HEK293 (cell line): ENCODE data around the gene FAM89B.
A peak's percentile ranks its signal among the peaks of the same experiment; 100 is the strongest.

Experiments
- ATF2 ChIP-seq: fragments of 450-650 bp; formaldehyde crosslinking; IDR thresholded peaks from 2 replicates; pipeline ENCODE4 v1.5.1; 2016; ENCODE audit warnings: missing biosample characterization, missing genetic modification characterization, low read depth
- BCL11B ChIP-seq: fragments of 450-650 bp; formaldehyde crosslinking; IDR thresholded peaks from 2 replicates; pipeline ENCODE4 v1.5.1; 2016; ENCODE audit warnings: low read depth, missing biosample characterization, missing genetic modification characterization
- CTCF ChIP-seq: fragments of 450-650 bp; formaldehyde crosslinking; IDR thresholded peaks from 2 replicates; pipeline ENCODE4 v1.5.1; 2016; ENCODE audit warnings: missing biosample characterization, missing genetic modification characterization
- KLF16 ChIP-seq: fragments of 450-650 bp; formaldehyde crosslinking; IDR thresholded peaks from 2 replicates; pipeline ENCODE4 v1.5.1; 2017; ENCODE audit warnings: missing biosample characterization, missing genetic modification characterization
- KLF8 ChIP-seq: fragments of 450-650 bp; formaldehyde crosslinking; IDR thresholded peaks from 2 replicates; pipeline ENCODE4 v1.5.1; 2016; ENCODE audit warnings: missing biosample characterization, missing genetic modification characterization
- KLF9 ChIP-seq: fragments of 450-650 bp; formaldehyde crosslinking; IDR thresholded peaks from 2 replicates; pipeline ENCODE4 v1.5.1; 2016; ENCODE audit warnings: missing biosample characterization, missing genetic modification characterization, low read depth
- PATZ1 ChIP-seq: fragments of 450-650 bp; formaldehyde crosslinking; IDR thresholded peaks from 2 replicates; pipeline ENCODE4 v1.5.1; 2016; ENCODE audit warnings: missing biosample characterization, missing genetic modification characterization
- PRDM10 ChIP-seq: fragments of 450-650 bp; formaldehyde crosslinking; IDR thresholded peaks from 2 replicates; pipeline ENCODE4 v1.5.1; 2016; ENCODE audit warnings: missing biosample characterization, missing genetic modification characterization
- ZBTB11 ChIP-seq: fragments of 450-650 bp; formaldehyde crosslinking; conservative IDR thresholded peaks from 2 replicates; pipeline ENCODE4 v1.5.1; 2016; ENCODE audit warnings: low read depth, missing biosample characterization, missing genetic modification characterization
- ZBTB17 ChIP-seq: fragments of 450-650 bp; formaldehyde crosslinking; IDR thresholded peaks from 2 replicates; pipeline ENCODE4 v1.5.1; 2016; ENCODE audit warnings: missing biosample characterization, missing genetic modification characterization
- ZBTB44 ChIP-seq: fragments of 450-650 bp; IDR thresholded peaks from 2 replicates; pipeline ENCODE4 v1.5.1; 2018; ENCODE audit warnings: missing biosample characterization, mild to moderate bottlenecking, missing genetic modification characterization
- ZBTB6 ChIP-seq: fragments of 450-650 bp; formaldehyde crosslinking; IDR thresholded peaks from 2 replicates; pipeline ENCODE4 v1.5.1; 2017; ENCODE audit warnings: missing biosample characterization, missing genetic modification characterization
- ZFHX2 ChIP-seq: fragments of 450-650 bp; formaldehyde crosslinking; conservative IDR thresholded peaks from 2 replicates; pipeline ENCODE4 v1.5.1; 2016; ENCODE audit warnings: missing biosample characterization, missing genetic modification characterization
- ZNF169 ChIP-seq: fragments of 450-650 bp; formaldehyde crosslinking; IDR thresholded peaks from 2 replicates; pipeline ENCODE4 v1.5.1; 2016; ENCODE audit warnings: missing biosample characterization, missing genetic modification characterization
- ZNF274 ChIP-seq, 2 experiments: fragments of 200-500 bp in 1 of 2; fragments of 450-650 bp in 1 of 2; sonication (Bioruptor generic) in 1 of 2; formaldehyde crosslinking in 1 of 2; IDR thresholded peaks; 2 replicates each; pipeline versions ENCODE4 v1.5.1 to v1.6.1; 2014 to 2016; ENCODE audit warnings: borderline replicate concordance in 1 of 2, inconsistent platforms in 1 of 2, low read length in 1 of 2, missing biosample characterization in 1 of 2, missing genetic modification characterization in 1 of 2
- ZNF335 ChIP-seq: fragments of 450-650 bp; formaldehyde crosslinking; conservative IDR thresholded peaks from 2 replicates; pipeline ENCODE4 v1.5.1; 2016; ENCODE audit warnings: missing biosample characterization, missing genetic modification characterization
- ZNF341 ChIP-seq: fragments of 450-650 bp; formaldehyde crosslinking; IDR thresholded peaks from 2 replicates; pipeline ENCODE4; 2016; ENCODE audit warnings: low read depth, missing biosample characterization, missing genetic modification characterization
- ZNF549 ChIP-seq: fragments of 450-650 bp; IDR thresholded peaks from 2 replicates; pipeline ENCODE4 v1.5.1; 2018; ENCODE audit warnings: missing biosample characterization, missing genetic modification characterization, mild to moderate bottlenecking, inconsistent platforms, moderate library complexity
- ZNF664 ChIP-seq: fragments of 450-650 bp; formaldehyde crosslinking; IDR thresholded peaks from 2 replicates; pipeline ENCODE4 v1.5.1; 2016; ENCODE audit warnings: missing biosample characterization, missing genetic modification characterization
- ZNF776 ChIP-seq: fragments of 450-650 bp; formaldehyde crosslinking; IDR thresholded peaks from 2 replicates; pipeline ENCODE4 v1.5.0; 2017; ENCODE audit warnings: missing biosample characterization, missing genetic modification characterization, borderline replicate concordance
- ZNF791 ChIP-seq: fragments of 450-650 bp; formaldehyde crosslinking; IDR thresholded peaks from 2 replicates; pipeline ENCODE4 v1.5.1; 2016; ENCODE audit warnings: missing biosample characterization, missing genetic modification characterization
- ZXDB ChIP-seq: fragments of 450-650 bp; formaldehyde crosslinking; IDR thresholded peaks from 2 replicates; pipeline ENCODE4 v1.5.1; 2016; ENCODE audit warnings: missing biosample characterization, missing genetic modification characterization

The FAM89B gene

GRCh38 chr11:65524741-65525545, 47.4 kb upstream of the FAM89B start, which contains the start of gene SCYL1 (continued):
- TF ChIP-seq CTCF (tag by site-specific recombination), result no peak
- no peak for TF ChIP-seq ZNF341
- TF ChIP-seq ATF2 (tag by site-specific recombination), result no peak
- TF ChIP-seq ZBTB17 (tag by site-specific recombination), result no peak
- peak; percentile 52 for TF ChIP-seq PRDM10 (tag by site-specific recombination)
- TF ChIP-seq ZNF791 (tag by site-specific recombination), result no peak
- no peak for TF ChIP-seq ZBTB6 (tag by site-specific recombination)
- TF ChIP-seq ZNF664 (tag by site-specific recombination), result no peak
- no peak for TF ChIP-seq ZBTB44
- peak; percentile 45; the same call in 1 of the 2 replicates for TF ChIP-seq ZNF335
- peak; percentile 75 for TF ChIP-seq ZXDB (tag by site-specific recombination)
- TF ChIP-seq ZNF776 (tag by site-specific recombination), result no peak
- TF ChIP-seq KLF16 (tag by site-specific recombination), result peak; percentile 79
- TF ChIP-seq KLF9 (tag by site-specific recombination), result peak; percentile 40; the same call in 1 of the 2 replicates
- peak; percentile 40; the same call in 1 of the 2 replicates for TF ChIP-seq ZFHX2 (tag by site-specific recombination)
- TF ChIP-seq BCL11B, result no peak
- TF ChIP-seq PATZ1 (tag by site-specific recombination), result peak; percentile 8; the same call in 1 of the 2 replicates
- peak; percentile 57 for TF ChIP-seq ZBTB11 (tag by site-specific recombination)
- TF ChIP-seq ZNF169, result no peak
- TF ChIP-seq ZNF274 (IDR thresholded peaks at IDR 0.05; ENCODE audit: low read length), result no peak
- TF ChIP-seq ZNF274 (tag by site-specific recombination; IDR thresholded peaks at IDR 0.05; ENCODE audit: borderline replicate concordance), result no peak
- peak; percentile 36; the same call in 1 of the 2 replicates for TF ChIP-seq KLF8
- TF ChIP-seq ZNF549 (tag by site-specific recombination), result no peak
